ENCODE data around the gene ELMO3.

The ELMO3 gene

GRCh38 chr16:67250045-67250327 is 51.1 kb downstream of the ELMO3 start:
- Histone ChIP-seq H3K4me3 (replicated peaks; ENCODE audit: insufficient read depth, low read length) (no peak overlapping the region), H3K27me3 (ENCODE audit: insufficient read depth, poor library complexity, severe bottlenecking) (peaks cover 21% of the 10 kb centered on the region), H3K27ac (replicated peaks) (no peak overlapping the region)
- no peak for DNase-seq (ENCODE audit: low read depth in 1 of 2, low spot score in 1 of 2)
- TF ChIP-seq SPI1 (IDR thresholded peaks at IDR 0.05; ENCODE audit: borderline replicate concordance, low read depth), result no peak
- TF ChIP-seq POLR2AphosphoS5 (IDR thresholded peaks at IDR 0.05; ENCODE audit: low read depth), result no peak
- no peak for TF ChIP-seq REST (IDR thresholded peaks at IDR 0.05; ENCODE audit: insufficient replicate concordance, low read depth)
- TF ChIP-seq GABPA (IDR thresholded peaks at IDR 0.05; ENCODE audit: low read depth), result no peak
- no peak for TF ChIP-seq CTCF (IDR thresholded peaks at IDR 0.05; ENCODE audit: insufficient read depth, low read length)

- no peak overlapping the region for H3K4me3 ChIP-seq (replicated peaks; ENCODE audit: insufficient read depth, low read length)
- no peak overlapping the region for H3K27ac ChIP-seq (replicated peaks)
- no peak for DNase-seq (ENCODE audit: low read depth in 1 of 2, low spot score in 1 of 2)
- no peak for TF ChIP-seq CTCF (IDR thresholded peaks at IDR 0.05; ENCODE audit: insufficient read depth, low read length)
- TF ChIP-seq REST (IDR thresholded peaks at IDR 0.05; ENCODE audit: insufficient replicate concordance, low read depth), result no peak
- no peak for TF ChIP-seq GABPA (IDR thresholded peaks at IDR 0.05; ENCODE audit: low read depth)
- no peak for TF ChIP-seq SPI1 (IDR thresholded peaks at IDR 0.05; ENCODE audit: borderline replicate concordance, low read depth)
- TF ChIP-seq POLR2AphosphoS5 (IDR thresholded peaks at IDR 0.05; ENCODE audit: low read depth), result no peak
- H3K27me3 ChIP-seq (ENCODE audit: insufficient read depth, poor library complexity, severe bottlenecking), result peaks cover 21% of the 10 kb centered on the region
Observed at GRCh38 chr16:67252609-67253497, 53.9 kb downstream of the ELMO3 start.

Small RNAs within 50 kb of the gene (microRNA-seq; reads per million reads assigned to microRNA genes)
- gene MIR328, result 15.1 reads per million, percentile 41 among the genes with 10 or more reads in this experiment

Measured in HL-60 (cell line).